ENCODE results near the gene PKNOX1. TPM values are rescaled to one million over a fixed set of nuclear protein-coding genes. Genes with fewer than 3 reads are reported as not detected.
A peak's percentile ranks its signal among the peaks of the same experiment; 100 is the strongest.

The PKNOX1 gene
- total and polyA plus RNA-seq, 9 of the 15 experiments (the other 6 are each of a cell fraction or from before 2014, with no cell fraction given) = 8.8 to 25.9 (median 13.2) TPM

DNA sequence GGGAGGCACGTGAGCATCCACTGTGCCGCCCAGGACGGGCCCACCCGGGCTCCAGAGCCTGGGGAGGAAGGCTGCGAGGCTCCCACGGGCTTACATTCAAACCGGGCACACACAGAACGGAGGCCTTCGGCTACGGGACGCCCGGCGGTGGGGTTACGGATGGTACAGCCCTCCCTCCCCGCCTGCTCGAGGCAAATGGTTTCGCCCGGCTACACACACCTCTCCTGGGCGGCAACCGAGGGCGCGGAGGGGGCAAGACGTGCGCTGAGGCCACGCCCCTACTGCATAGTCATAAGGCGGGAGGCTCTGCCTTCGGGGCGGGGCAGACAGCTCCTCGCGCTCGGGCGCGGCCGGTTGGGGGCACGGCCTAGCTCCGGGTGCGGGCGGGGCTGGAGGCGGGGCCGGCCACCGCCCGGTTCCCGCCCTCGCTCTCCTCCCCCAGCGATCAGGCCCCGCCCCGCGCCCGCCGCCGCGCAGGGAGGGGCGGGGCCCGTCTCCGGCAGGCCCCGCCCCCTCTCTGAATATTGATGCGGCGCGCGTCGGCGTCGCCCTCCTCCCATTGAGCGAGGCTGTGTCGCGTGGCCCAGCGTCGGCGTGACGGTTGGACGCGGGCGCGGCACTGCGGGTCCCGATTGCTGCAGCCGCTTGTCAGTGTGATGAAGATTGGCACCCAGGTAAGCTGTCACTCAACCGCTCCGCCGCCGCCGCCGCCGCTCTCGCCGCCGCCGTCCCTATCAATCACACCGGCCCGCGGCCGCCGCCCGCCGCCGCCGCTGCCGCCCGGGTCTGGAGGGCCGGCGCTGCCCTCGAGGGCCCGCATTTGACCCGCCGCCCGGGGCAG, at the start of gene PKNOX1 (continued):
- TF ChIP-seq, protein P1, sequence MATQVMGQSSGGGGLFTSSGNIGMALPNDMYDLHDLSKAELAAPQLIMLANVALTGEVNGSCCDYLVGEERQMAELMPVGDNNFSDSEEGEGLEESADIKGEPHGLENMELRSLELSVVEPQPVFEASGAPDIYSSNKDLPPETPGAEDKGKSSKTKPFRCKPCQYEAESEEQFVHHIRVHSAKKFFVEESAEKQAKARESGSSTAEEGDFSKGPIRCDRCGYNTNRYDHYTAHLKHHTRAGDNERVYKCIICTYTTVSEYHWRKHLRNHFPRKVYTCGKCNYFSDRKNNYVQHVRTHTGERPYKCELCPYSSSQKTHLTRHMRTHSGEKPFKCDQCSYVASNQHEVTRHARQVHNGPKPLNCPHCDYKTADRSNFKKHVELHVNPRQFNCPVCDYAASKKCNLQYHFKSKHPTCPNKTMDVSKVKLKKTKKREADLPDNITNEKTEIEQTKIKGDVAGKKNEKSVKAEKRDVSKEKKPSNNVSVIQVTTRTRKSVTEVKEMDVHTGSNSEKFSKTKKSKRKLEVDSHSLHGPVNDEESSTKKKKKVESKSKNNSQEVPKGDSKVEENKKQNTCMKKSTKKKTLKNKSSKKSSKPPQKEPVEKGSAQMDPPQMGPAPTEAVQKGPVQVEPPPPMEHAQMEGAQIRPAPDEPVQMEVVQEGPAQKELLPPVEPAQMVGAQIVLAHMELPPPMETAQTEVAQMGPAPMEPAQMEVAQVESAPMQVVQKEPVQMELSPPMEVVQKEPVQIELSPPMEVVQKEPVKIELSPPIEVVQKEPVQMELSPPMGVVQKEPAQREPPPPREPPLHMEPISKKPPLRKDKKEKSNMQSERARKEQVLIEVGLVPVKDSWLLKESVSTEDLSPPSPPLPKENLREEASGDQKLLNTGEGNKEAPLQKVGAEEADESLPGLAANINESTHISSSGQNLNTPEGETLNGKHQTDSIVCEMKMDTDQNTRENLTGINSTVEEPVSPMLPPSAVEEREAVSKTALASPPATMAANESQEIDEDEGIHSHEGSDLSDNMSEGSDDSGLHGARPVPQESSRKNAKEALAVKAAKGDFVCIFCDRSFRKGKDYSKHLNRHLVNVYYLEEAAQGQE (IDR thresholded peaks at IDR 0.05; ENCODE audit: borderline replicate concordance) = peak; percentile 58
- TF ChIP-seq, protein P1 (CRISPR knock-in tag; IDR thresholded peaks at IDR 0.05; ENCODE audit: low read depth) = peak; percentile 86
- TF ChIP-seq ZNF134 (CRISPR knock-in tag; conservative IDR thresholded peaks at IDR 0.05) (no peak), KLF1 (tag; IDR thresholded peaks at IDR 0.05) (peak; percentile 91), ELF1 (tag; IDR thresholded peaks at IDR 0.05) (no peak), ZFPM2 (CRISPR knock-in tag; IDR thresholded peaks at IDR 0.05) (no peak), ZNF253 (CRISPR knock-in tag; conservative IDR thresholded peaks at IDR 0.05) (no peak), RBM22 (IDR thresholded peaks at IDR 0.05; ENCODE audit: low read depth, low read length, poor library complexity, severe bottlenecking) (no peak), TBP (optimal IDR thresholded peaks at IDR 0.05; ENCODE audit: low read depth, low read length) (peak; percentile 32), MED1 (CRISPR knock-in tag; IDR thresholded peaks at IDR 0.05; ENCODE audit: borderline replicate concordance) (no peak), NFYB (IDR thresholded peaks at IDR 0.05; ENCODE audit: extremely low read depth, insufficient read length) (peak; percentile 85), BRD9 (IDR thresholded peaks at IDR 0.05; ENCODE audit: low read depth, partially characterized antibody) (no peak), ESRRA (IDR thresholded peaks at IDR 0.05; ENCODE audit: borderline replicate concordance, low read depth) (peak; percentile 30; the same call in 1 of the 2 replicates), POLR2B (IDR thresholded peaks at IDR 0.05; ENCODE audit: low read depth, partially characterized antibody) (no peak), ZBTB7A (IDR thresholded peaks at IDR 0.05; ENCODE audit: borderline replicate concordance, control insufficient read depth, low read depth, low read length) (peak; percentile 58; the same call in 1 of the 2 replicates), RFX5 (IDR thresholded peaks at IDR 0.05; ENCODE audit: low read depth, low read length) (no peak), COPS2 (conservative IDR thresholded peaks at IDR 0.05) (no peak), DDX20 (tag; IDR thresholded peaks at IDR 0.05; ENCODE audit: low read depth) (no peak)
- TF ChIP-seq, protein P2, sequence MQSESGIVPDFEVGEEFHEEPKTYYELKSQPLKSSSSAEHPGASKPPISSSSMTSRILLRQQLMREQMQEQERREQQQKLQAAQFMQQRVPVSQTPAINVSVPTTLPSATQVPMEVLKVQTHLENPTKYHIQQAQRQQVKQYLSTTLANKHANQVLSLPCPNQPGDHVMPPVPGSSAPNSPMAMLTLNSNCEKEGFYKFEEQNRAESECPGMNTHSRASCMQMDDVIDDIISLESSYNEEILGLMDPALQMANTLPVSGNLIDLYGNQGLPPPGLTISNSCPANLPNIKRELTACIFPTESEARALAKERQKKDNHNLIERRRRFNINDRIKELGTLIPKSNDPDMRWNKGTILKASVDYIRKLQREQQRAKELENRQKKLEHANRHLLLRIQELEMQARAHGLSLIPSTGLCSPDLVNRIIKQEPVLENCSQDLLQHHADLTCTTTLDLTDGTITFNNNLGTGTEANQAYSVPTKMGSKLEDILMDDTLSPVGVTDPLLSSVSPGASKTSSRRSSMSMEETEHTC (IDR thresholded peaks at IDR 0.05) = peak; percentile 70

Measured in K562 (cell line).